Measurements from ENCODE around the gene CSNK2B. TPM values are rescaled to one million over a fixed set of nuclear protein-coding genes. Genes with fewer than 3 reads are reported as not detected.

Gene CSNK2B
- total and polyA plus RNA-seq, 9 of the 15 experiments (the other 6 are each of a cell fraction or from before 2014, with no cell fraction given), result 120 to 1,126 (median 529) TPM

DNA sequence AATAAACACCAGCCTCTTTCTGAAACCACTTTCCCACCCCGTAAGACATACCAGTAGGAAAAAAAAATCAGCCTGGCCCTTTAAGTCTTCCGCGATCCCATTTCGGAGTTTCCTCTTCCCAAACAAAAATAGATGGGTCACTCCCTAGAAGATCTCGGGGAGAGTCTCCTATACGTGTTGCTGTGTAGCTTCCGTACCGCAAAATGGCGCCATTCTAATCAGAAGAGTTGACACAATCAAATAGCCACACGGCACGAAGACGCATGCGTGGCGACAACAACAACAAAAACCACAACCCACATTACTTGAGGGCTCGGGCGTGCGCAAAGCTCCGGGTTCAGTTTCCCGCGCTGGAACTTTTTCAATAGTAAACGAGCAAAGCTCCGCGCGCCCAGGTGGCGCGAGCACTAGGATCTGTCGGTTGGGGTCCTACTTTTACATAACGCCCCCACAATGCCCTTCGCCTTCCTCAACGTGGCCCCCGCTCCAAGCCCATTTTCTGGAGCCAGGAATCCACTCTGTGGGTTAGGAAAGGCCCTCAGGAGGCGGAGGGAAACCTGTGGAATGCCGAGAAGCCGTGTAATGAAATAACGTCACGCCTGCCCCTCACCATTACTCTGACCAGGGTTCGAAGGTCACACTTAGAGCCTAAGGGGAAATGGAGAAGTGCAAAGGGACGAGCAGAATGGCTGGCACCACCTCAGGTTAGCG is 935 bp upstream of the CSNK2B start, which contains the start of gene GPANK1 (continued):
- TF ChIP-seq, protein P1, sequence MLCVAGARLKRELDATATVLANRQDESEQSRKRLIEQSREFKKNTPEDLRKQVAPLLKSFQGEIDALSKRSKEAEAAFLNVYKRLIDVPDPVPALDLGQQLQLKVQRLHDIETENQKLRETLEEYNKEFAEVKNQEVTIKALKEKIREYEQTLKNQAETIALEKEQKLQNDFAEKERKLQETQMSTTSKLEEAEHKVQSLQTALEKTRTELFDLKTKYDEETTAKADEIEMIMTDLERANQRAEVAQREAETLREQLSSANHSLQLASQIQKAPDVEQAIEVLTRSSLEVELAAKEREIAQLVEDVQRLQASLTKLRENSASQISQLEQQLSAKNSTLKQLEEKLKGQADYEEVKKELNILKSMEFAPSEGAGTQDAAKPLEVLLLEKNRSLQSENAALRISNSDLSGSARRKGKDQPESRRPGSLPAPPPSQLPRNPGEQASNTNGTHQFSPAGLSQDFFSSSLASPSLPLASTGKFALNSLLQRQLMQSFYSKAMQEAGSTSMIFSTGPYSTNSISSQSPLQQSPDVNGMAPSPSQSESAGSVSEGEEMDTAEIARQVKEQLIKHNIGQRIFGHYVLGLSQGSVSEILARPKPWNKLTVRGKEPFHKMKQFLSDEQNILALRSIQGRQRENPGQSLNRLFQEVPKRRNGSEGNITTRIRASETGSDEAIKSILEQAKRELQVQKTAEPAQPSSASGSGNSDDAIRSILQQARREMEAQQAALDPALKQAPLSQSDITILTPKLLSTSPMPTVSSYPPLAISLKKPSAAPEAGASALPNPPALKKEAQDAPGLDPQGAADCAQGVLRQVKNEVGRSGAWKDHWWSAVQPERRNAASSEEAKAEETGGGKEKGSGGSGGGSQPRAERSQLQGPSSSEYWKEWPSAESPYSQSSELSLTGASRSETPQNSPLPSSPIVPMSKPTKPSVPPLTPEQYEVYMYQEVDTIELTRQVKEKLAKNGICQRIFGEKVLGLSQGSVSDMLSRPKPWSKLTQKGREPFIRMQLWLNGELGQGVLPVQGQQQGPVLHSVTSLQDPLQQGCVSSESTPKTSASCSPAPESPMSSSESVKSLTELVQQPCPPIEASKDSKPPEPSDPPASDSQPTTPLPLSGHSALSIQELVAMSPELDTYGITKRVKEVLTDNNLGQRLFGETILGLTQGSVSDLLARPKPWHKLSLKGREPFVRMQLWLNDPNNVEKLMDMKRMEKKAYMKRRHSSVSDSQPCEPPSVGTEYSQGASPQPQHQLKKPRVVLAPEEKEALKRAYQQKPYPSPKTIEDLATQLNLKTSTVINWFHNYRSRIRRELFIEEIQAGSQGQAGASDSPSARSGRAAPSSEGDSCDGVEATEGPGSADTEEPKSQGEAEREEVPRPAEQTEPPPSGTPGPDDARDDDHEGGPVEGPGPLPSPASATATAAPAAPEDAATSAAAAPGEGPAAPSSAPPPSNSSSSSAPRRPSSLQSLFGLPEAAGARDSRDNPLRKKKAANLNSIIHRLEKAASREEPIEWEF (CRISPR knock-in tag; IDR thresholded peaks at IDR 0.05), result no peak
- TF ChIP-seq, protein P2, sequence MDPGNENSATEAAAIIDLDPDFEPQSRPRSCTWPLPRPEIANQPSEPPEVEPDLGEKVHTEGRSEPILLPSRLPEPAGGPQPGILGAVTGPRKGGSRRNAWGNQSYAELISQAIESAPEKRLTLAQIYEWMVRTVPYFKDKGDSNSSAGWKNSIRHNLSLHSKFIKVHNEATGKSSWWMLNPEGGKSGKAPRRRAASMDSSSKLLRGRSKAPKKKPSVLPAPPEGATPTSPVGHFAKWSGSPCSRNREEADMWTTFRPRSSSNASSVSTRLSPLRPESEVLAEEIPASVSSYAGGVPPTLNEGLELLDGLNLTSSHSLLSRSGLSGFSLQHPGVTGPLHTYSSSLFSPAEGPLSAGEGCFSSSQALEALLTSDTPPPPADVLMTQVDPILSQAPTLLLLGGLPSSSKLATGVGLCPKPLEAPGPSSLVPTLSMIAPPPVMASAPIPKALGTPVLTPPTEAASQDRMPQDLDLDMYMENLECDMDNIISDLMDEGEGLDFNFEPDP (CRISPR knock-in tag; IDR thresholded peaks at IDR 0.05), result peak; percentile 75; the same call in 1 of the 2 replicates
- TF ChIP-seq LARP7 (IDR thresholded peaks at IDR 0.05) (peak; percentile 64; the same call in 1 of the 2 replicates), PURB (CRISPR knock-in tag; IDR thresholded peaks at IDR 0.05; ENCODE audit: low read depth) (no peak), NRF1 (conservative IDR thresholded peaks at IDR 0.05 in 1 of 2, IDR thresholded peaks at IDR 0.05 in 1 of 2) (peak; percentile 98 to 99), ZNF23 (CRISPR knock-in tag; IDR thresholded peaks at IDR 0.05) (no peak), NBN (IDR thresholded peaks at IDR 0.05; ENCODE audit: low read depth) (0 out of 2 replicates have a peak, but pooled peaks have one; percentile 14), SMARCE1 (IDR thresholded peaks at IDR 0.05) (no peak), BACH1 (tag; IDR thresholded peaks at IDR 0.05) (no peak), ZNF175 (CRISPR knock-in tag; IDR thresholded peaks at IDR 0.05; ENCODE audit: low read depth) (peak; percentile 86), SMARCB1 (IDR thresholded peaks at IDR 0.05; ENCODE audit: insufficient read length, low read depth) (no peak), OTX1 (CRISPR knock-in tag; IDR thresholded peaks at IDR 0.05) (peak; percentile 83; the same call in 1 of the 2 replicates), NFIX (CRISPR knock-in tag; IDR thresholded peaks at IDR 0.05; ENCODE audit: low read depth) (no peak), ZNF699 (CRISPR knock-in tag; IDR thresholded peaks at IDR 0.05; ENCODE audit: insufficient replicate concordance) (no peak), NFIC (IDR thresholded peaks at IDR 0.05) (no peak), POLR2AphosphoS5 (IDR thresholded peaks at IDR 0.05; ENCODE audit: control insufficient read depth, insufficient read depth, low read depth, low read length) (peak; percentile 55)
- TF ChIP-seq, protein P3, sequence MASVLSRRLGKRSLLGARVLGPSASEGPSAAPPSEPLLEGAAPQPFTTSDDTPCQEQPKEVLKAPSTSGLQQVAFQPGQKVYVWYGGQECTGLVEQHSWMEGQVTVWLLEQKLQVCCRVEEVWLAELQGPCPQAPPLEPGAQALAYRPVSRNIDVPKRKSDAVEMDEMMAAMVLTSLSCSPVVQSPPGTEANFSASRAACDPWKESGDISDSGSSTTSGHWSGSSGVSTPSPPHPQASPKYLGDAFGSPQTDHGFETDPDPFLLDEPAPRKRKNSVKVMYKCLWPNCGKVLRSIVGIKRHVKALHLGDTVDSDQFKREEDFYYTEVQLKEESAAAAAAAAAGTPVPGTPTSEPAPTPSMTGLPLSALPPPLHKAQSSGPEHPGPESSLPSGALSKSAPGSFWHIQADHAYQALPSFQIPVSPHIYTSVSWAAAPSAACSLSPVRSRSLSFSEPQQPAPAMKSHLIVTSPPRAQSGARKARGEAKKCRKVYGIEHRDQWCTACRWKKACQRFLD (CRISPR knock-in tag; IDR thresholded peaks at IDR 0.05), result no peak
- TF ChIP-seq, protein P4, sequence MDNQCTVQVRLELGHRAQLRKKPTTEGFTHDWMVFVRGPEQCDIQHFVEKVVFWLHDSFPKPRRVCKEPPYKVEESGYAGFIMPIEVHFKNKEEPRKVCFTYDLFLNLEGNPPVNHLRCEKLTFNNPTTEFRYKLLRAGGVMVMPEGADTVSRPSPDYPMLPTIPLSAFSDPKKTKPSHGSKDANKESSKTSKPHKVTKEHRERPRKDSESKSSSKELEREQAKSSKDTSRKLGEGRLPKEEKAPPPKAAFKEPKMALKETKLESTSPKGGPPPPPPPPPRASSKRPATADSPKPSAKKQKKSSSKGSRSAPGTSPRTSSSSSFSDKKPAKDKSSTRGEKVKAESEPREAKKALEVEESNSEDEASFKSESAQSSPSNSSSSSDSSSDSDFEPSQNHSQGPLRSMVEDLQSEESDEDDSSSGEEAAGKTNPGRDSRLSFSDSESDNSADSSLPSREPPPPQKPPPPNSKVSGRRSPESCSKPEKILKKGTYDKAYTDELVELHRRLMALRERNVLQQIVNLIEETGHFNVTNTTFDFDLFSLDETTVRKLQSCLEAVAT (IDR thresholded peaks at IDR 0.05), result peak; percentile 75 to 92; a peak in 3 of 4 replicates
